Loucy (cell line): ENCODE data around the gene SLC9B2.
A peak's percentile ranks its signal among the peaks of the same experiment; 100 is the strongest.

ENCODE experiments used
- H2AFZ ChIP-seq: fragments of 200-600 bp; sonication (generic); 2 replicates; pipeline ENCODE4 v1.6.0; 2016; ENCODE audit warnings: antibody characterized with exemption, mild to moderate bottlenecking, low read length, moderate library complexity
- H3F3A ChIP-seq: fragments of 200-600 bp; 2 replicates; pipeline ENCODE4 v1.6.0; 2016; ENCODE audit warnings: antibody characterized with exemption, low read depth, mild to moderate bottlenecking
- H3K27me3 ChIP-seq: fragments of 200-600 bp; sonication (generic); 2 replicates; pipeline ENCODE4 v1.6.1; 2014; ENCODE audit warnings: low read length, mild to moderate bottlenecking; ENCODE audit not compliant: insufficient read depth, poor library complexity, severe bottlenecking
- H3K36me3 ChIP-seq: fragments of 200-600 bp; sonication (generic); 2 replicates; pipeline ENCODE4 v1.6.1; 2016; ENCODE audit warnings: low read length; ENCODE audit not compliant: insufficient read depth
- H3K4me1 ChIP-seq: fragments of 200-600 bp; sonication (generic); 2 replicates; pipeline ENCODE4 v1.5.1; 2014; ENCODE audit warnings: low read length, mild to moderate bottlenecking; ENCODE audit not compliant: insufficient read depth, poor library complexity, severe bottlenecking
- H3K4me2 ChIP-seq: fragments of 200-600 bp; sonication (generic); 2 replicates; pipeline ENCODE4 v1.6.0; 2014; ENCODE audit warnings: antibody characterized with exemption, low read length, low read depth, mild to moderate bottlenecking; ENCODE audit not compliant: poor library complexity, severe bottlenecking
- H3K4me3 ChIP-seq: fragments of 200-600 bp; sonication (generic); 2 replicates; pipeline ENCODE4 v1.5.1; 2014; ENCODE audit warnings: low read length, mild to moderate bottlenecking, mixed read lengths; ENCODE audit not compliant: poor library complexity, severe bottlenecking
- H3K79me2 ChIP-seq: fragments of 200-600 bp; sonication (generic); 2 replicates; pipeline ENCODE4 v1.6.1; 2014; ENCODE audit warnings: low read length; ENCODE audit not compliant: insufficient read depth
- H3K9ac ChIP-seq: fragments of 200-600 bp; sonication (generic); 2 replicates; pipeline ENCODE4 v1.6.0; 2014; ENCODE audit warnings: mild to moderate bottlenecking, low read depth, low read length, moderate library complexity; ENCODE audit not compliant: poor library complexity, severe bottlenecking
- H3K9me2 ChIP-seq: fragments of 200-600 bp; sonication (generic); replicated peaks from 2 replicates; pipeline ENCODE4 v1.6.1; 2016; ENCODE audit warnings: low read depth, low read length, mixed read lengths
- H3K9me3 ChIP-seq: fragments of 200-600 bp; sonication (generic); 2 replicates; pipeline ENCODE4 v1.6.1; 2014; ENCODE audit warnings: mild to moderate bottlenecking, antibody characterized with exemption, low read length, low read depth; ENCODE audit not compliant: insufficient read depth
- H4K20me1 ChIP-seq: fragments of 200-600 bp; sonication (generic); 2 replicates; pipeline ENCODE4 v1.6.0; 2014; ENCODE audit warnings: antibody characterized with exemption, low read length, mild to moderate bottlenecking; ENCODE audit not compliant: insufficient read depth, poor library complexity, severe bottlenecking
- EZH2phosphoT487 ChIP-seq: fragments of 200-600 bp; IDR thresholded peaks from 2 replicates; pipeline ENCODE4 v1.6.1; 2018; ENCODE audit warnings: antibody characterized with exemption, mild to moderate bottlenecking, moderate library complexity, borderline replicate concordance
- TF ChIP-seq, protein P1 (sequence below): fragments of 200-600 bp; sonication (generic); conservative IDR thresholded peaks from 2 replicates; pipeline ENCODE4 v1.5.1; 2014; ENCODE audit warnings: mild to moderate bottlenecking, antibody characterized with exemption, low read length

SLC9B2 gene, protein sequence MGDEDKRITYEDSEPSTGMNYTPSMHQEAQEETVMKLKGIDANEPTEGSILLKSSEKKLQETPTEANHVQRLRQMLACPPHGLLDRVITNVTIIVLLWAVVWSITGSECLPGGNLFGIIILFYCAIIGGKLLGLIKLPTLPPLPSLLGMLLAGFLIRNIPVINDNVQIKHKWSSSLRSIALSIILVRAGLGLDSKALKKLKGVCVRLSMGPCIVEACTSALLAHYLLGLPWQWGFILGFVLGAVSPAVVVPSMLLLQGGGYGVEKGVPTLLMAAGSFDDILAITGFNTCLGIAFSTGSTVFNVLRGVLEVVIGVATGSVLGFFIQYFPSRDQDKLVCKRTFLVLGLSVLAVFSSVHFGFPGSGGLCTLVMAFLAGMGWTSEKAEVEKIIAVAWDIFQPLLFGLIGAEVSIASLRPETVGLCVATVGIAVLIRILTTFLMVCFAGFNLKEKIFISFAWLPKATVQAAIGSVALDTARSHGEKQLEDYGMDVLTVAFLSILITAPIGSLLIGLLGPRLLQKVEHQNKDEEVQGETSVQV

DNA sequence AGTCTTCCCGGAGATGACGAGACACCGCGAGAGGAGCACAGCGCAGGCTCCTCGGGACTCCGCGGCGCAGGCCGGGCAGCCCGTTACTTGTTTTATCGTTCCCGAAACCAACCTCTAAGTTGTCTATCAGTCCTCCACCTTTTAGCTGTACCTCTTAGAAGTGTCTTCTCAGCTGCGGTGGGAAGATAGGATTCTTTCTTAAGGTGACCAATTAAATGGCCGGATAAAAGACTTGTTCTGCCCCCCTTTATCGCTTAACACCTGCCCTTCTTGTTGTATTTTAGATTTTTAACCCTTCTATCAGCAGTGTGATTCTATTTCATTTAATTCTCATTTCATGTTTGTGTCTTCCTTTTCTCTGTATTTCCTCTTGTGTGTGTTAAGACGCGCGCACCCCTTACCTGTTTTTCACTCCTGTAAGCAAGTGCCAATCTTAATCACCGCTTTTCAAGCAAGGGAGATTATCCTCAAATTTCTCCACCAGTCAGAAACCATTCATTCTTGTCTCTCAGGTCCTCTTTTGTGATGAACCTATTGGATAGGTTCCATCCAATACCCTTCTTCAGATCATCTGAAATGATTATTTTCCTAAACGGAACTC, at the start of gene SLC9B2:
Gene SLC9B2, minus strand, starts transcription at position 15 of the 601 bp plus-strand sequence. CDS start 9,211 bp downstream, outside the sequence.
- Histone ChIP-seq H2AFZ (peak within 1 kb of the TSS; percentile 89), H3F3A (no peaks in the 10 kb centered on the region), H3K27me3 (no peaks in the 10 kb centered on the region), H3K79me2 (peaks cover 36% of the 10 kb centered on the region), H3K4me3 (peak within 1 kb of the TSS; percentile 86), H3K4me1 (peaks cover 32% of the 10 kb centered on the region), H3K36me3 (no peaks in the 10 kb centered on the region), H4K20me1 (peaks cover 5% of the 10 kb centered on the region), H3K9ac (peak within 1 kb of the TSS; percentile 81), H3K4me2 (peak within 1 kb of the TSS; percentile 75), H3K9me3 (no peaks in the 10 kb centered on the region), H3K9me2 (no peaks in the 10 kb centered on the region)
- no peak for TF ChIP-seq EZH2phosphoT487

DNA sequence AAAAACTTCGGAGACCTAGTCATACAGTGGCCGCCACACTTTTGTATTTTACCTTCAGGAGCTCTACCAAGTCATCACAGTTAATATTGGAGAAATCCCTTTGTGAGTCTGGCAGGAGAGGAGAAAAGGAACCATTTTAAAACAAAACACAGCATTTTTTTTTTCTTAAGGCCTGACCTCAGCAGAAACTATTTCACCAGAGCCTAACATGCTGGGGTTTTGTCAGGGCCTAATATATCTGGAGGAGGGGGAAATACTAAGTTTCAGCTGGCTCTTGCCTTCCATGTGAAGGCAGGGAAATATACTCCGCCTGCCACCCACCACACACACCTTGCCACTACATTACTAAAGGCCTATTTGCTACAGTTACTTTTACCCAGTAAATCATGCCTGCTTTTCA, 49.6 kb upstream of the SLC9B2 start:
- H3K79me2 ChIP-seq, result no peaks in the 10 kb centered on the region
- H3K9me2 ChIP-seq, result no peaks in the 10 kb centered on the region
- peaks cover 58% of the 10 kb centered on the region for H3K36me3 ChIP-seq
- H3K4me1 ChIP-seq, result no peaks in the 10 kb centered on the region
- H2AFZ ChIP-seq, result no peak overlapping the region
- H3F3A ChIP-seq, result no peaks in the 10 kb centered on the region
- no peak overlapping the region for H3K4me2 ChIP-seq
- no peak overlapping the region for H3K9ac ChIP-seq
- TF ChIP-seq EZH2phosphoT487, result no peak
- TF ChIP-seq, protein P1, sequence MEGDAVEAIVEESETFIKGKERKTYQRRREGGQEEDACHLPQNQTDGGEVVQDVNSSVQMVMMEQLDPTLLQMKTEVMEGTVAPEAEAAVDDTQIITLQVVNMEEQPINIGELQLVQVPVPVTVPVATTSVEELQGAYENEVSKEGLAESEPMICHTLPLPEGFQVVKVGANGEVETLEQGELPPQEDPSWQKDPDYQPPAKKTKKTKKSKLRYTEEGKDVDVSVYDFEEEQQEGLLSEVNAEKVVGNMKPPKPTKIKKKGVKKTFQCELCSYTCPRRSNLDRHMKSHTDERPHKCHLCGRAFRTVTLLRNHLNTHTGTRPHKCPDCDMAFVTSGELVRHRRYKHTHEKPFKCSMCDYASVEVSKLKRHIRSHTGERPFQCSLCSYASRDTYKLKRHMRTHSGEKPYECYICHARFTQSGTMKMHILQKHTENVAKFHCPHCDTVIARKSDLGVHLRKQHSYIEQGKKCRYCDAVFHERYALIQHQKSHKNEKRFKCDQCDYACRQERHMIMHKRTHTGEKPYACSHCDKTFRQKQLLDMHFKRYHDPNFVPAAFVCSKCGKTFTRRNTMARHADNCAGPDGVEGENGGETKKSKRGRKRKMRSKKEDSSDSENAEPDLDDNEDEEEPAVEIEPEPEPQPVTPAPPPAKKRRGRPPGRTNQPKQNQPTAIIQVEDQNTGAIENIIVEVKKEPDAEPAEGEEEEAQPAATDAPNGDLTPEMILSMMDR, result no peak
- no peaks in the 10 kb centered on the region for H3K27me3 ChIP-seq
- no peaks in the 10 kb centered on the region for H4K20me1 ChIP-seq
- peaks cover 4% of the 10 kb centered on the region; the same call in 1 of the 2 replicates for H3K9me3 ChIP-seq
- no peak overlapping the region for H3K4me3 ChIP-seq

DNA sequence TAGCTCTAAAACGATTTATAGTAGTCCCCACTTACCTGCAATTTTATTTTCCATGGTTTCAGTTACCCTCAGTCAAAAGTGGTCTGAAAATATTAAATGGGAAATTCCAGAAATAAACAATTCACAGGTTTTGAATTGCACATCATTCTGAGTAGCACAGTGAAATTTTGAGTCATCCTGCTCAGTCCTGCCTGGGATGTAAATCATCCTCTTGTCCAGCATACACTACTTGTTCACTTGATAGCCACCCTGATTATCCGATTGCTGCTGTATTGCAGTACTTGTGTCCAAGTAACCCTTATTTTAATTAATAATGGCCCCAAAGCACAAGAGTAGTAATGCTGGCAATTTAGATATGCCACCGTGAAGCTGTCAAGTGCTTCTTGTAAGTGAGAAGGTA, 46.6 kb upstream of the SLC9B2 start:
- peaks cover 64% of the 10 kb centered on the region for H3K36me3 ChIP-seq
- H3K79me2 ChIP-seq, result no peaks in the 10 kb centered on the region
- H3K27me3 ChIP-seq, result no peaks in the 10 kb centered on the region

More for the DNA sequence above, 46.6 kb upstream of the SLC9B2 start:
- Histone ChIP-seq H3K4me2 (no peak overlapping the region), H2AFZ (no peak overlapping the region), H3K4me3 (no peak overlapping the region), H3F3A (no peaks in the 10 kb centered on the region), H3K9me3 (no peaks in the 10 kb centered on the region; the same call in 1 of the 2 replicates), H3K9ac (no peak overlapping the region), H3K9me2 (no peaks in the 10 kb centered on the region), H3K4me1 (no peaks in the 10 kb centered on the region), H4K20me1 (no peaks in the 10 kb centered on the region)
- TF ChIP-seq, protein P1, result no peak
- TF ChIP-seq EZH2phosphoT487, result no peak
